OCI-LY1 (cell line): Measurements from ENCODE around the gene TMEM179.

Experiments
- H2AFZ ChIP-seq: fragments of 200-600 bp; sonication (generic), shearing (Covaris generic); 2 replicates; pipeline ENCODE4 v1.6.0; 2014; ENCODE audit warnings: antibody characterized with exemption, mild to moderate bottlenecking, low read length
- H3F3A ChIP-seq: fragments of 200-600 bp; sonication (generic), shearing (Covaris generic); 2 replicates; pipeline ENCODE4 v1.6.0; 2014; ENCODE audit warnings: mild to moderate bottlenecking, antibody characterized with exemption, low read length, moderate library complexity; ENCODE audit not compliant: insufficient read depth
- H3K27ac ChIP-seq: fragments of 200-600 bp; sonication (generic); 2 replicates; pipeline ENCODE4 v1.5.1; 2014; ENCODE audit warnings: low read length, mixed run types, mild to moderate bottlenecking, low read depth; ENCODE audit not compliant: poor library complexity, severe bottlenecking
- H3K27me3 ChIP-seq: fragments of 200-600 bp; sonication (generic); 2 replicates; pipeline ENCODE4 v1.6.0; 2014; ENCODE audit warnings: antibody characterized with exemption, mild to moderate bottlenecking, low read length, moderate library complexity; ENCODE audit not compliant: insufficient read depth
- H3K36me3 ChIP-seq: fragments of 200-600 bp; sonication (generic); 2 replicates; pipeline ENCODE4 v1.6.1; 2014; ENCODE audit warnings: mild to moderate bottlenecking, antibody characterized with exemption, low read length, moderate library complexity, mixed read lengths; ENCODE audit not compliant: insufficient read depth
- H3K4me1 ChIP-seq: fragments of 200-600 bp; sonication (generic); 2 replicates; pipeline ENCODE4 v1.5.1; 2014; ENCODE audit warnings: mild to moderate bottlenecking, low read length, moderate library complexity; ENCODE audit not compliant: insufficient read depth, severe bottlenecking
- H3K4me2 ChIP-seq: fragments of 200-600 bp; sonication (generic), shearing (Covaris generic); 2 replicates; pipeline ENCODE4 v1.6.1; 2014; ENCODE audit warnings: low read length
- H3K4me3 ChIP-seq: fragments of 200-600 bp; sonication (generic); 2 replicates; pipeline ENCODE4 v1.5.1; 2014; ENCODE audit warnings: low read length, low read depth, mild to moderate bottlenecking, mixed read lengths; ENCODE audit not compliant: poor library complexity, severe bottlenecking
- H3K79me2 ChIP-seq: fragments of 200-600 bp; shearing (Covaris generic); 2 replicates; pipeline ENCODE4 v1.6.1; 2016; ENCODE audit warnings: mixed run types, low read length, mixed read lengths; ENCODE audit not compliant: insufficient read depth
- H3K9ac ChIP-seq: fragments of 200-600 bp; sonication (generic), shearing (Covaris generic); 2 replicates; pipeline ENCODE4 v1.6.1; 2014; ENCODE audit warnings: mild to moderate bottlenecking, low read length, mixed read lengths
- H3K9me2 ChIP-seq: fragments of 200-600 bp; sonication (generic), shearing (Covaris generic); 2 replicates; pipeline ENCODE4 v1.6.1; 2014; ENCODE audit warnings: low read depth, mild to moderate bottlenecking, low read length, mixed read lengths
- H3K9me3 ChIP-seq: fragments of 200-600 bp; shearing (Covaris generic); 2 replicates; pipeline ENCODE4 v1.6.1; 2014; ENCODE audit warnings: low read length, mixed read lengths
- H4K20me1 ChIP-seq: fragments of 200-600 bp; sonication (generic), shearing (Covaris generic); 2 replicates; pipeline ENCODE4 v1.6.0; 2016; ENCODE audit warnings: mild to moderate bottlenecking, low read length; ENCODE audit not compliant: insufficient read depth
- EZH2 ChIP-seq: fragments of 200-600 bp; sonication (generic), shearing (Covaris generic); IDR thresholded peaks from 2 replicates; pipeline ENCODE4 v1.8.0; 2017; ENCODE audit warnings: borderline replicate concordance, mixed run types, mild to moderate bottlenecking, antibody characterized with exemption, low read length, moderate library complexity, mixed read lengths
- TF ChIP-seq, protein P1 (sequence below): fragments of 200-600 bp; sonication (generic), shearing (Covaris generic); IDR thresholded peaks from 2 replicates; pipeline ENCODE4 v1.5.1; 2017; ENCODE audit warnings: mild to moderate bottlenecking, antibody characterized with exemption, low read length, moderate library complexity, mixed read lengths

TMEM179 gene

DNA sequence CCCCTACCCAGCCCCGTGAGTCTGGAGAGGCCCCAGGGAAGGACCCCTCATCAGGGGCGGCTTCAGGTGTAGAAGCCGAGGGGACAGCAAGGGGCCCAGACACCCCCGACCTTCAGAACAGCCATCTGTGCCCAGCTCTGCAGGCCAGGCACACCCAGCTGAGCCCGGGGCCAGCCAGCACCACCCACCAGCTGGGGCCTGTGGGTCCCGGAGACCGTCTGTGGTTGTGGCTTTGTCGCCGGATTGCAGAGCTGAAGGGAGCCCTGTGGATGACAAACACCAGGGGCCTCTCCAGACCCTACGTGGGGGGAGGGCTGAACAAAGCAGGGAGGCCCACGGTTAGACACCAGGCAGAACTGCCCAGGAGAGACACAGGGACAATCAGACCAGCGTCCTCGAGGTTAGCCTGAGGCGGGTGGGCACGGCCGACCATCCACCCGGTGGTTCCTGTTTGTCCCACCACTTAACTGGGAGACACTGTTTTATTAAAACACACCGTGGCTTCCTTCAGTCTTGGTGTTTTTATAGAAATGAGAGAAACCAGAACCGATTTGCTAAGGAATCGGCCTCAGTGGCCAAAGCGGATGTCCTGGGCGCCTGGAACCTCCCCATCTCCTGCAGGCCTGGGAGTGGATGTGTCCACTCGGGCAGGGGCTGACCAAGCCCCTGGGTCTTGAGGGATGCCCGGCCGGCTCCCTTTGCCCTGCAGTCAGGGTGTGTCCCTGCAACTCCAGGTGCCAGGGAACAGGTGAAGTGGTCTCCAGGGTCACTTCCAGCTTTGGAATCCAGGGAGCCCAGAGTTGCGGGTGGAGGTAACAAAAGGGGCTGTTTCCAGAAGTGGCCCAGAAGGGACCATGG, 15.0 kb downstream of the TMEM179 start:
- no peak overlapping the region for H3K9ac ChIP-seq
- no peaks in the 10 kb centered on the region for H3K9me3 ChIP-seq
- H3K27ac ChIP-seq = no peak overlapping the region
- H3K4me2 ChIP-seq = no peak overlapping the region
- H3K4me3 ChIP-seq = no peak overlapping the region
- H4K20me1 ChIP-seq = no peaks in the 10 kb centered on the region
- peaks cover 4% of the 10 kb centered on the region; the same call in 1 of the 2 replicates for H3K27me3 ChIP-seq
- H3K79me2 ChIP-seq = no peaks in the 10 kb centered on the region
- H3K4me1 ChIP-seq = no peaks in the 10 kb centered on the region
- no peak overlapping the region for H2AFZ ChIP-seq
- no peak for TF ChIP-seq EZH2
- TF ChIP-seq, protein P1, sequence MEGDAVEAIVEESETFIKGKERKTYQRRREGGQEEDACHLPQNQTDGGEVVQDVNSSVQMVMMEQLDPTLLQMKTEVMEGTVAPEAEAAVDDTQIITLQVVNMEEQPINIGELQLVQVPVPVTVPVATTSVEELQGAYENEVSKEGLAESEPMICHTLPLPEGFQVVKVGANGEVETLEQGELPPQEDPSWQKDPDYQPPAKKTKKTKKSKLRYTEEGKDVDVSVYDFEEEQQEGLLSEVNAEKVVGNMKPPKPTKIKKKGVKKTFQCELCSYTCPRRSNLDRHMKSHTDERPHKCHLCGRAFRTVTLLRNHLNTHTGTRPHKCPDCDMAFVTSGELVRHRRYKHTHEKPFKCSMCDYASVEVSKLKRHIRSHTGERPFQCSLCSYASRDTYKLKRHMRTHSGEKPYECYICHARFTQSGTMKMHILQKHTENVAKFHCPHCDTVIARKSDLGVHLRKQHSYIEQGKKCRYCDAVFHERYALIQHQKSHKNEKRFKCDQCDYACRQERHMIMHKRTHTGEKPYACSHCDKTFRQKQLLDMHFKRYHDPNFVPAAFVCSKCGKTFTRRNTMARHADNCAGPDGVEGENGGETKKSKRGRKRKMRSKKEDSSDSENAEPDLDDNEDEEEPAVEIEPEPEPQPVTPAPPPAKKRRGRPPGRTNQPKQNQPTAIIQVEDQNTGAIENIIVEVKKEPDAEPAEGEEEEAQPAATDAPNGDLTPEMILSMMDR = no peak
- H3F3A ChIP-seq = no peaks in the 10 kb centered on the region
- no peaks in the 10 kb centered on the region for H3K36me3 ChIP-seq
- no peaks in the 10 kb centered on the region for H3K9me2 ChIP-seq

DNA sequence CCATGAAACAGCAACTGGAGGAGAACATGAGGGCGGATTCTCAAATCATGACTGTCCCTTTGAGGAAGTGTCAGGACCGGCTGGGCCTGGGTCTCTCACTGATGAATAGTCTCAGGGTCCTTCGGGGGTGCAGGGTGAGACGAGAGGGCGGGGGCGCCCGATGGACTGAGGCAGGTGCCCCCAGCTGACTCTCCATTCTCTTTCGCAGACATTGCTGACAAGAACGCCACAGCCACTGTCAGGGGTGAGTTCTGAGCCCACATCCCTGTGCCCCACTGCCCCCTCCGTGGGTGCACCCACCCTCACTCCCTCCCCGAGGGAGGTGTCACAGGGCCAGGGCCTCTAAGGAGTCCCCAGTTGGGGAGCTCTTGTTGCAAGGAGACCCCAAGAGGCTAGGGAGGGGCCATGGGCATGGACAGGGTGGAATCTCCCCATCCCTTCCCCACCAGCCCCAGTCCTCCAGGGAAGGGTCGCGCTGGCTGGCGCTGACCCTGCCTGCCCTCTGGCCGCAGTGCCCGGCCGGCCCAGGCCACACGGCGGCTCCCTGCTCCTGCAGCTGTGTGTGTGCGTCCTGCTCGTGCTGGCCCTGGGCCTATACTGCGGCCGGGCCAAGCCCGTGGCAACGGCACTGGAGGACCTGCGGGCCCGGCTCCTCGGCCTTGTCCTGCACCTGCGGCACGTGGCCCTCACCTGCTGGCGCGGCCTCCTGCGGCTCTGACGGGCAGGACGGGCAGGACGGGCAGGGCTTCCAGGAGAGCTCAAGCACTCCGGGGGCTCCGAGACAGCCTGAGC, 16.3 kb downstream of the TMEM179 start:
- Histone ChIP-seq H2AFZ (no peak overlapping the region), H3K36me3 (no peaks in the 10 kb centered on the region), H3K27me3 (peaks cover 7% of the 10 kb centered on the region; the same call in 1 of the 2 replicates), H3K4me3 (no peak overlapping the region), H4K20me1 (no peaks in the 10 kb centered on the region), H3K9me3 (no peaks in the 10 kb centered on the region), H3K79me2 (no peaks in the 10 kb centered on the region), H3K27ac (no peak overlapping the region), H3K4me1 (no peaks in the 10 kb centered on the region), H3K9ac (no peak overlapping the region), H3K4me2 (no peak overlapping the region), H3F3A (no peaks in the 10 kb centered on the region), H3K9me2 (no peaks in the 10 kb centered on the region)
- no peak for TF ChIP-seq EZH2
- TF ChIP-seq, protein P1 = no peak

DNA sequence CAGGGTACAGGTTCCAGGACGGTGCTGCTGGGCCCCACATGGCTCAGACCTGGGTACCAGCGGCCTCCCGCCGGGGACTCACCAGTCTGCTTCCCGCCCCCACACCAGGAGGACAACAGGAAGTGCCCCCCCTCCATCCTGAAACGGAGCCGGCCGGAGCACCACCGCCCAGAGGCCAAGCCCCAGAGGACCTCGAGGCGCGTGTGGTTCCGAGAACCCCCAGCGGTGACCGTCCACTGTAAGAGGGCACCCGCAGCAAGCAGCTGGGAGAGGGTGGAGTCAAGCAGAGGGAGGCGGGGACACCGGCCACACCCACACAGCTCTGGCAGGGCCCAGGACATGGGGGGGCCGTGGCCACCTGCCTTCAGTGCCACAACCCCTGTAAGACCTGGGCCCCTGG, 16.9 kb downstream of the TMEM179 start:
- H3K27me3 ChIP-seq = peaks cover 8% of the 10 kb centered on the region; the same call in 1 of the 2 replicates

More for the DNA sequence above, 16.9 kb downstream of the TMEM179 start:
- Histone ChIP-seq H3K4me3 (no peak overlapping the region), H2AFZ (no peak overlapping the region), H3K9me3 (no peaks in the 10 kb centered on the region), H3K36me3 (no peaks in the 10 kb centered on the region), H3K9ac (no peak overlapping the region), H4K20me1 (no peaks in the 10 kb centered on the region), H3K9me2 (no peaks in the 10 kb centered on the region), H3K4me1 (no peaks in the 10 kb centered on the region), H3F3A (no peaks in the 10 kb centered on the region), H3K27ac (no peak overlapping the region), H3K79me2 (no peaks in the 10 kb centered on the region), H3K4me2 (no peak overlapping the region)
- TF ChIP-seq, protein P1 = no peak
